DMS114 treated with DMSO at 0.1 percent for 48 hours (cell line): ENCODE data around the gene PAQR5.

Experiments used
- DNase-seq: peaks from one replicate; lab custom pipeline; 2025; ENCODE audit not compliant: unreplicated experiment; lab: John Stamatoyannopoulos, UW

The PAQR5 gene

DNA sequence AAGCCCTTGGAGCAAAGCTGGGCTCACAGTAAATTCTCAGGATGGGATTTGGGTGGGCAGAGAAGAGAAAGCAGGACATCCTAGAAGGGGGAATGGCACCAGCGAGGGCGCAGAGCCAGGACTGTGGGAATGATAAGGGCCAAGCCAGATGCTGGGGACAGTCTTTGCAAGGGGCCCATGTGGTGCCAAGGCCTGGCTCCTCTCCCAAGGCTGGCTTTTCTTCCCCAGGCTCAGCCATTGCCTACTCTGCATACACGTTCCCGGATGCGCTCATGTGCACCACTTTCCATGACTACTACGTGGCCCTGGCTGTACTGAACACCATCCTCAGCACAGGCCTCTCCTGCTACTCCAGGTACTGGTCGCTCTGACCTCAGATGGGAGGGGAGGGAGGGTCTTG lies 90.7 kb downstream of the PAQR5 start:
- DNase-seq = no peak

DNA sequence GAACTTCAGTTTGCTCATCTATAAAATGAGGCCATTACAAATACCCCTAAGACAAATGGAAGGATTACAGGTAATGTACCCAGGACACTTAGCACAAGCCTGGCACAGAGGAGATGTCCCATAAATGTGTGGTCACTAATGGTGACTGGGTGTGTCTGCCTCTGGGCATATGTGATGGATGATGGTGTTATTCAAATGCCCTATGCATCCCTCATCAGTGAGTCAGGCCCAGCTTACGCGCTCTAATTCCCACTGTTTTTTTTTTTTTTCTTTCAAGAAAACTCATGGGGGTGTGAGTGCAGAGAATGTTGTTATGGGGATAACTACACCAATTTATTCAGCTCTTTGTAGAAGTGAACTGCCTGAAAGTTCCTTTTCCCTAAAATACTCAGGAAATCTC lies 91.9 kb downstream of the PAQR5 start:
- no peak for DNase-seq

DNA sequence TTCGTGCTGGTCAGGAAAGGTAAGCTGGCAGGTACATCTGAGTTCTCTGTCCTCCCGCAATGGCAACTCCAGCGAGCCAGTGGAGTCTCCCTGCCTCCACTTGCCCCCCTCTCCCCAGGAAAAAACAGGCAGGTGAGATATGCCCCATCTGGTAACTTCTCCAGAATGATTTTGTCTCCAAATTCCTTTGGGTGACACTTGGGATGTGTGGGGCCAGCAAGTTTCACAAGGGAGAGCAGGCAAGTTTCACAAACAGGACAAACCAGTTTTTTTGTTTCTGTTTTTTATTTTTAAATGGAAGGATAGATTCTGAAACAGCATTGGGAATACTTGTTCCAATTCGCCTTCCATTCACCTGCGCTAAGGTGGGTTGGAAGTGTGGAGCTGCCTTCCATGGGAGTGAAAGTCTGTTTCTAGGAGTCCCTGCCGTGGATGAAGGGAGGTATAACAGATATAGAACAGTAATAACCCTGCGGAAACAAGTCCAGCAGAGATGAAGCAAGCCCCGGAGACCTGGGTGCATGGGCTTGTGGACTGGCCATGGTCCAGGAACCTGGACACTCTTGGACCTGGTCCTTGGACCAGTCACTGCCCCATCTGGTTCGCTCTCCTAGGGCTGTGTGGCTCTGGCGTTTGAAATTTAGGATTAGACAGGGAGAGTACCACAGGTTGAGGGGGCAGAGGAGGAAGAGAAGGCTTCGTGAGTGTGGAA lies 92.5 kb downstream of the PAQR5 start:
- no peak for DNase-seq

DNA sequence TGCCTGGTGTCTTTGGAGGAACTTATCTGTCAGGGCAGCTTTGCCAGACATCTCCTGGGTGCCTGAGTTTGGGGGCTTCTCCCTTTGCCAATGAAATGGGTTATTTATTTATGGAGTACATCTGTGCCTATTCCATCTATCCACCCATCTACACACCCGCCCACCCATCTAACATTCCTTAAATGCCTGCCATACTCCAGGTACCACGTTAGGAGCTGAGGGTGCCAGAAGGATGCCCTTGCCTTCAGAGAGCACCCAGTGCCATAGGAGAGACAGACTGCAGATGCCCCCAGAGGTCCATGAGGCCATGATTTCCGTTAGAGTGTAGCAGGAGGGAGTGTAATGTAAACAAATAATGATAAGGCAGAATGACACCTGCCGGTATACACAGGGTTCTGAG lies 93.6 kb downstream of the PAQR5 start:
- DNase-seq = no peak

DNA sequence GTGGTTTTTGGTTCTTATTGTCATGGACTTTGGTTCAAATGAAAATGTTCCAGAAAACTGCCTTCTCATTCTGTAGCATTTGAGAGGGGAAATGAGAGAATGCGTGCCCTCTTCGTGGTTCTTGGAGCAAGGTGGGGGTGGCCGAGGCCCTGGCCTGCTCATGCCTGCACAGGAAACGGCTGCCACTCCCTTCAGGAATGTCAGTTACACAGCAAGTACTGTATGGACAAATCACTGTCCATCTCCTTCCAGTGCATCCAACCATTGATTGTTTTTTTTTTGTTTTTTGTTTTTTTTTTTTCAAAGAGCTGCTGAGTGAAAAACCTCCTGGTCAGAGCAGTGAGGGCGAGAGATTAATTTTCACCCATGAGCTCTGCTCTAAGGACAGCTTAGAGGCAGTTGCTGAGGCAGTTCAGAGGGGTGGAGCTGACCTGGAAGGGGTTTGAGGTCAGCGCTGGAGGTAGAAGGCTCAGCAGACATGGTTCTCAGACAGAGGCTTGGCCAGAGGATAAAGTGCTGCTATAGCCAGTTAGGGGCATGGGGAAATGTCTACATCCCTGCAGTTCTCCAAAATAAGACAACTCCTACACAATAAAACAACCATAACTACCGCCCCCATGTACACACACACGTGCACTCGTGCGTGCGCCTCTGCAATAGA lies 95.2 kb downstream of the PAQR5 start:
- no peak for DNase-seq

DNA sequence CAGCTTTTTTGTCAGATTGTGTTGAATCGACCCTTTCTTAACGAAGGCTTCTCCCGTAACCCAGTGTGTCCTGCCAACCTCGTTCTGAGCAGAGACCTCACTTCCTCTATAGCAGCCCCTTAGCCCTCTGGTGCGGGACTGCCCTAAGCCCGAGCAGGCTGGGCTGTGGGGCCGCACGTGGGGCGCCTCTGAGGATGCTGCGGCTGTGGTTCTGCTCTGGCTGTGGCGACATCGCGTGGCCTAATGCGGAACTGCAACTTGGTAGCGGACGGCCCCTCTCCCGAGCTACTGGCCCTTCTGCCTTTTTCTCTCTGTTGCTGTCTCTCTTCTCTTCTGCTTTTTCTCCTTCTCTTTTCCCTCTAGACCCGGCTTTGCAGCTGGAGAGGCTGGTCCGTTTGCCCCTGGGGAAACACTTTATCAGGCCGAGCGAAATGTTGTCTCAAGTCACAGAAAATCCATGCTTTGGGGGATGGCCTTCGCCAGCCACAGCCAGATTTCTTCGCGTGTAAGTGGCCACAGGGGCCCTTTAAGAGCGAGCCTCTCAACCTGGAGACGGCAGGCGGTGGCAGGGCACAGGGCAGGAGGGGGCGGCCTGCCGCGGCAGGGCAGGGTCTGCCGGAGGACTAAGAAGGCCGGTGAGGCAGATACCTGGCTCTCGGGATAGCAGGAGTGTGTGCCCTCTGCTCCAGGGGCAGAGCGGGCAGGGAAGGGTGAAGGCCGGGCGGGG lies 96.0 kb downstream of the PAQR5 start:
- DNase-seq = peak; percentile 64

DNA sequence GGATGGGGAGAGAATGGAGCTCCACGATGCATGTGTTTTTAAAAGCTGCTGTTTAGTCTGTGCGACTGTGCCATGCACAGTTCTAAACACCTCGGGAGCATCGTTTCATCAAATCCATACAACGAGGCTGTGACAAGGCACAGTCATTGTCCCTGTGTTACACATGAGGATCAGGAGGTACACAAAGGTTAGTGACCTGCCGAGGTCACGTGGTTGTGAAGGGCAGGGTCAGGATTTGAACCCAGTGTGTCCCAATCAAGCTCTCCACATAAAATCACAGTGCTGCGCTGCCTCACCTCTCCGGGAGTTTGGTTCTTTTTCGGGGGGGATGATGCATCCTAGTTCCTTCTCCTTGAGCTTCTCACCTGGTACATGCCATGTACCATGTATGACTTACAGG lies 96.7 kb downstream of the PAQR5 start:
- DNase-seq = no peak

DNA sequence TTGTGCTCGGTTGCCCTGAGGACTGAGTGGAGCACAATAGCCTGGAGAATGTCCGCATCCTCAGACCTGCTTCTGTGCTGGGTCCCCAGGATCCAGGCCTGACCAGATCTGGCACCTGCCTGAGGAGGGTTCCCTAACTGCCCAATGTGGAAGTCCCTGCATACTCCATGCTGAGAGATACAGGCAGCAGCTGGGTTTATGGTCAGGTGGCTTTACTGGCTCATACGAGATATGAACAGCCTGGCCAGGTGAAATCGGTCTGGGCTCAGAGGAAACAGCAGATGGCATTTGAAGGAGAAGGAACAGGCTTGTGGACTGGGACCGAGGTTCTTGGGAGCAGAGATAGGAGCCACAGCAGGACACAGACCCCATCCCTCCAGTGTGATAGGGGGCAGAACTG lies 97.3 kb downstream of the PAQR5 start:
- DNase-seq = no peak

DNA sequence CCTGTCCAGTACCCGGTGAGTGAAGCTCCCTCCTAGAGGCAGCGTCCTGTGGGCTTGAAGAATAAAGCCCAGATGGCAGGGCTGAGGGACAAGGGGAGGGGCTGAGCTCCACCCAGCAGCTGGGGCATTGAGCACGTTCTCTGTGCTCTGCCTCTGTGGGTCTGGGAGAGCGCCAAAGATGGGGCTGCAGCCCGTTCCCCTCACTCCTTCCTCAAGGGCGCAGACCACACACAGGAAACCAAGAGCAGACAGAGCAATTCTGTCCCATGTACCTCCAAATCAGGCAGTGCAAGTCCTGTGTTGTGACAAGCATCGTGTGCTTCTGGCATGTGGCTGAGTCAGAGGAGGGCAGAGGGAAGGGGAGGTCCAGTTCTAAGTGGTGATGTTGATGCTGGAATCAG lies 99.8 kb downstream of the PAQR5 start:
- no peak for DNase-seq

DNA sequence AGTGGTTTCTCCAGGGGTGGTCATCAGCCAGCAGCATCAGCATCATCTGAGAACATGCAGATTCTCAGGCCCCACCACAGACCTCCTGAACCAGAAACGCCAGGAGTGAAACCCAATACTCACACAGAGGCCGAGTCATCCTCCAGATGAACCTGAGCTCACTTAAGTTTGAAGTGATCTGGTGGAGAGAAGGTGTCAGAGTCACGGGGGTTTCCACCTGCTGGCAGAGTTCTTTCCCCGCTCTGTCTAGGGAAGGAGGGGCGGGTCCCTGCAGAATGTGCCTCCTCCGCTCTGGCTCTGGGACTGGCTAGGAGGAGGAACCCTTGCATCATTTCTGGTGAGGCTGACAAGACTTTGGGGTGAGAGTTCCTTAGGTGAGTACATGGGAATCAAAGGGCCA lies 102.1 kb downstream of the PAQR5 start:
- no peak for DNase-seq

DNA sequence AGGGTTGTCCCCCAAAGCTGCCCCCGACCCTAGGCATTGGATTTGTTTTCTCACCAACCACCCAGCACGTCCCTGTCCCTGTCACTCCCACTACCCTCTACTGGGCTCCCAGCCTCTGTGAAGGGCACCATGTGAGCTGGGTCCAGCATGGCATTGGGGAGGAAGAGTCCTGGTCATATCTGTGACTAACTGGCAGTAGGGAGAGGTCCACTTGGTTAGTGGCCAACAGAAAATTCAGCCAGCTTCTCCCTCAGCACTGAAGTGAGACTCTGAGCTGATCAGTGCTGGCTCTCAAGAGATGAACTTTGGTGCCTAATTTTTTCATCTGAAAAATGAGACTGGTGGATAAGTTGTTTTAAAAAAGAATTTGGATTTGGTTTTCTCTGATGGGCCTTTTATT lies 104.1 kb downstream of the PAQR5 start:
- no peak for DNase-seq

DNA sequence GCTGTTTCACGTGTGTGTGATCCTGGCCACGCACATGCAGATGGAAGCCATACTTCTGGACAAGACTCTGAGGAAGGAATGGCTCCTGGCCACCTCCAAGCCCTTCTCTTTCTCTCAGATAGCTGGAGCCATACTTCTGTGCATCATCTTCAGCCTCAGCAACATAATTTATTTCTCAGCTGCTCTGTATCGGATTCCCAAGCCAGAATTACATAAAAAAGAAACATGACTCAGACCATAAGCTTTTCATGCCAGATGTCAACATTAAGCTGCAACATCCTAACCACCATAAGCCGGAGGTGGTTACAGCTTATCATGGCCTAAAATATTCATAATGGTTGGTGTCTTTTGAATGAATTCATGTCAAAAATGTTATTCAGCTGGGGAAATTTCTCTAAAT lies 104.9 kb downstream of the PAQR5 start:
- no peak for DNase-seq

DNA sequence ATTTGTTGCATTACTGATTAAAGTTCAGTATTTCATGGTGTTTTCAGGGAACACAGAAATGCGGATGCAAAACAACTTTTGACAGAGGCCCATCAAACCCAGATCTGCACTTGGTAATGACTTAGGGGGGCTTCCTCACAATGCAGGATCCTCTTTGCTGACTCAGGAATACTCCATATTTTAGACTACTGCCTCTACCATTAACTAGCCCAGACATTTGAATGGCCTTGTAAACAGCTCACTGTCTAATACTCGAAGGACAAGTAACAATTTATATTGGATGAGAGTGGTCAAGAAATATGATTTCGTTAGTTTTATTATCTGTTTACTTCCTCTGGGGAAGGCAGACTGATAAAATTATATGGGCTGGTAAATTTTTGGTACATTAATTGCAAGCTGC lies 106.4 kb downstream of the PAQR5 start:
- no peak for DNase-seq

DNA sequence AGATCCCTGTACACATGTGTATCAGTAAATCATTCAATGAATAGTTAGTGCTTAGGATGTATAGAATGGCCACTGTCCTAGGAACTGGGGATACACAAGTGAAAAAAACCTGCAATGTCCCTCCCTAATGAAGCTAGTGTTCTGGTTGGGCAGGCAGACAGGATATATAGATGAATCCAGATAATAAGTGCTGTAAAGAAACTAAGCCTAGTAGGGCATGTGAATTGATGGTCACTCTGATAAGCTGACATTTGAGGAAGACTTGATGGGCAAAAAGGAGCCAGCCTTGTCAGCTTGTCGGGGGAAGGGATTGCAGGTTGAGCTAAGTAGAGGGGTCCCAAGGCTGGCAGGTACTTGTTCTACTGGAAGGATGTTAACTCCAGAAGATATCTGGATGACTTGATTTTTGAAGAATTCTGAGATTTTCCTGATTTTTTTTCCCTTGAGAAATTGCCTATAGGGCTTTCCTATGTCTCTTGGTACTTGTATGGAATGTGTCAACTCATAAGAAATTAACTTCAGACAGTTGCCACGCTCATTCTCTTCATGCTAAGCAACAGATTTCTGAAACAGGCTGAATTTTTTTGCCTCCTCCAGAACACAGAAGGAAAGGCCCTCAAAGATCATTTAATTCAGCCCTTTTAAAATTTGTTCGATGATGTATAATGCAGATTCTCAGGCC lies 109.1 kb downstream of the PAQR5 start:
- no peak for DNase-seq

DNA sequence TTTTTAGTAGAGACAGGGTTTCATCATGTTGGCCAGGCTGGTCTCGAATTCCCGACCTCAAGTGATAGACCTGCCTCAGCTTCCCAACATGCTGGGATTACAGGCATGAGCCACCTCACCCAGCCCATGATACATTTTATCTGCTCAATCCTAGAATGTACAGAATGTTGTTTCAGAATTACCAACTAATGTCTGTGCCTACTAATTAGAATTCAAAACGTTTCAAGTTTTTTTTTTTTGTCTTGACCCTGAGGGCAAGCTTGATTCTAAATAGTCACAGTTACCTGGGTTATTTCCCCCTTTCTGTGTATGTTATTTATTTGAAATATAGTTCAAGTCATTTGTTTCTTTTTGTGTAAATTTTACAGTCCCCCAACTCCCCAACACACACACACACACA lies 110.1 kb downstream of the PAQR5 start:
- no peak for DNase-seq

DNA sequence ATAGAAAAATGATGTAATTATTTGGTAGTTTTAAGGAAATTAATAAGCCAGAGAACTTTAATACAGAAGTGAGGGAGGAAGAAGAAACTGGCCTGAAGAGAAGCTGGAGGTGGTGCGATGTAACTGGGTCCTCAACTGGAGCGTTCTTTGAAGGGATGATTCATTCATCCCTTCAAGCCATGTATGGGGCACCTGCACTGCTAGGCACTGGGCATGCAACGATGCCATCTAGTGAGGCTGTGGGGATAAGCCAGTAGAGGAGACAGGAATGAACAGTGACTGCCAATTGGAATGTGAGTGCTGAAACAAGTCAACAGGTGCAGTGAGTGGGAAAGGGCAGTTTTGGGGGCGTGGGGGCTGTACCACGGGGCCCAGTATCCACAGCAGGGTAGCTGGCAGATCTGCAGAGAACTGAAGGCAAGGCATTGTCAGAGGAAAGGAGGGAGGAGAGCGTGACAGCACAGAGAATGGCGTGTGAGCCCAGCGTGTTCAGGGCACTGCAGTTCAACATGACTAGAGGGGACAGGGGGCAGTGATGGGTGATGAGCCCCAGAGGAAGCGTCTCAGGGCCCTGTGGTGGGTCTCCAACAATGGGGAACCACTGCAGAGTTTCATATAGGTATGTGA lies 111.6 kb downstream of the PAQR5 start:
- DNase-seq = peak; percentile 11

DNA sequence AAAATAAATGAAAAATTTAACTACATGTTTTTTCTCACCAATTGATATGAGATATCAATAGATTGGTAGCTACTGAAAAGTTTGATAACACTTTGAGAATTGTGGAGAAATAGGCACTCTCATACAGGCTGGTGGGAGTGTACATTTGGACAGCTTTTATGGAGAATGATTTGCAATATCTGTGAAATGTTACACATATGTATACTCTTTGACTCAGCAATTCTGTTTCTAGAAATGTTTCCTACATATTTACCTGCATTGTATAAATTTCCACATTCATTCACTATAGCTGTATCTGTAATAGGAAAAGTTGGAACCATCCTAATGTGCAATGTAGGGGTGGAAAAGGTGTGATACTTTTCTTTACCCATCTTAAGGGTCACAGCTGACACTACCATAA lies 113.6 kb downstream of the PAQR5 start:
- DNase-seq = no peak

DNA sequence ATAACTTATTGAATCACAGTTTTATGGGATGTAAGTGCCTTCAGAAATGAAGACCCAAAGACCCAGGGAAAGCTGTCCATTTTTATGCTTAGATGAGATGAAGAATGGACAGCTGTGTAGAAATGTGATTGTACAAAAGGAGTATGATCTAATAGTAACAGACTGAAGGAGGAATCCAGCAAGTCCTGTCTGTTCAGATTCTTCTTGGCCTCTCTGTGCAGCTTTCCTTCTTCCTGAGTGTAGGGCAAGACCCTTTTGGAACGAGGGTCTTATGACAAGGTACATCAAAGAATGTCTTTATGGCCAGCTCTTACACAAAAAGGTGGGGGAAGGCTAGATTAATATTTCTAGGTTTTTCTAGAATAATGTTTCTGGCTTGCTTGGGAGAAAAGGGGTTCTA lies 114.0 kb downstream of the PAQR5 start:
- DNase-seq = no peak

DNA sequence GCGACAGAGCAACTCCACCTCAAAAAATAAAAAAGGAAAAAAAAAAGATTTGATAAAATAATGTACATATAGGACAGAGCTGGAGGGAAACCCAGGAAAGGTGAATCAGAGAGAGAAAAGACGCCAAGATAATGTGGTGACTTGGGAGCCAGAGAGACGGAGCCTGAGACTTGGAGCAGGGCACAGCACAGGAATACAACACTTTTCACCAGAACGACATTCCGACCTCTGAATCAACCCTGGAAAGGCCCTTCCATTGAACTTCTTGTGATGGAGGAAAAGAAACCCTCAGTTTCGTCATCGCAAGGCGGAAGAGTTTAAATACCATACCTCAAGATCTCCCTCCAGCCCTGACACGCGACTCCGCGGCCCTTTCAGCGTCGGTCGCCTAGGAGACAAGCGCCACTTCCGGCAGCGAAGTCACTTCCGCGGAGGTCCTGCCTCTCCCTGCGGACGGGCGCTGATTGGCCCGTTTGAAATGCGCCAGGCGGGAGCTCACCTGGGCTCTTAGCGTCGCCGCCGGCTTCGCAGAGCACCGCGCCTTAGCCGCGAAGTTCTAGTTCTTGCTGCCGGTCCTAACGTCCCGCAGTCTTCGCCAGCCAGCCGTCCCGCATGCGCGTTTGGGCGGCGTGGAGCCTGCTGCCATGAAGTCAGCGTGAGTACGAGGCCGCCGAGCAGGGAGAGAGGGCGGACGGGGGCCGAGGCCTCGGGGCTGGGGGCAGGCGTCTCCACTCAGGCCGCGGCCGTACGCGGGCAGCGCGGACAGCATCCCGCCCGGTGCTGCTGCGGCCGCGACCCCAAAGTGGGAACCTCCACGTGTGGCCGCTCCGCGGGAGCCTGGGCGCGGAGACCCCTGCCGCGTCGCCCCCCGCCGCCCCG lies 115.3 kb downstream of the PAQR5 start, which contains the start of gene KIF23:
TSS of gene KIF23 (plus strand) at position 528 of the 879 bp plus-strand sequence. CDS start at position 645, 117 bp downstream.
- peak; percentile 86 for DNase-seq

DNA sequence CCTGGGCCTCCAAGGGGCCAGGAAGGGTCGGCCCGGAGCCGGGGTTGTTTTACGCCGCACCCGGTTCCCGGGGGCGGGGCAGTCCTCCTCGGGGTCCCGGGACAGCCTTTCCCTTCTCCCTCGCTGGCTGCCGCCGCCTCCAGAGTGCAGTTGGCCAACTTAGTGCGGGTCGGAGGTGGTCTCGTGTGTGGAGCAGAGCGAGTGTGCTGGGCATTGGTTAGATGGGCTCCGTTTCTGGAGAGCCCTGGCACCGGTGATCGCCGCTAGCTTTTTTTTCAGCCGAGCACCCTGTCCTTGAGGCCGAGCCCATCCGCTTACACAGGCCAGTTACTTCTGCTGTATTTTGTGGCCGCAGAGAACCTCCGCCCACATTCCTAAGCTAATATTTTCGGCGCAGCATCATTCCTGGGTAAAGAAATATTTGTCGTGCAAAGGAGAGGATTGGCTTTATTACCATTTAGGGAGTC lies 116.0 kb downstream of the PAQR5 start:
- DNase-seq = peak; percentile 39
